HG03457 (cell line): ENCODE results near the gene DLX2.

ENCODE experiments used
- ATAC-seq: cut with Tn5 transposase; IDR thresholded peaks from one replicate; pipeline ENCODE4 v1.9.1; 2021; ENCODE audit warnings: moderate number of reproducible peaks; ENCODE audit not compliant: unreplicated experiment

Gene DLX2

GRCh38 chr2:172107690-172108586 lies 5.2 kb upstream of the DLX2 start:
- ATAC-seq, result no peak

GRCh38 chr2:172106108-172106961 lies 3.6 kb upstream of the DLX2 start:
- ATAC-seq, result no peak

- ATAC-seq, result no peak
Observed at GRCh38 chr2:172105471-172106107, 2.9 kb upstream of the DLX2 start.

GRCh38 chr2:172103471-172104272 lies 972 bp upstream of the DLX2 start:
- no peak for ATAC-seq

- ATAC-seq, result no peak
Observed at GRCh38 chr2:172101821-172102390, 794 bp downstream of the DLX2 start.

- no peak for ATAC-seq
Observed at GRCh38 chr2:172100935-172101820, 1.5 kb downstream of the DLX2 start.

- ATAC-seq, result no peak
Observed at GRCh38 chr2:172100080-172100934, 2.4 kb downstream of the DLX2 start.

GRCh38 chr2:172099472-172100079 lies 3.1 kb downstream of the DLX2 start:
- ATAC-seq, result no peak

GRCh38 chr2:172098650-172099471 lies 3.8 kb downstream of the DLX2 start:
- no peak for ATAC-seq

- ATAC-seq, result no peak
Observed at GRCh38 chr2:172098287-172098649, 4.4 kb downstream of the DLX2 start.

GRCh38 chr2:172097557-172098131 lies 5.1 kb downstream of the DLX2 start:
- no peak for ATAC-seq

- no peak for ATAC-seq
Observed at GRCh38 chr2:172096626-172097547, 5.8 kb downstream of the DLX2 start.

- no peak for ATAC-seq
Observed at GRCh38 chr2:172095905-172096625, 6.6 kb downstream of the DLX2 start.

GRCh38 chr2:172095146-172095904 lies 7.4 kb downstream of the DLX2 start:
- ATAC-seq, result no peak
